IMR-90 (cell line): ENCODE results near the gene ZNF169. TPM values are rescaled to one million over a fixed set of nuclear protein-coding genes. Genes with fewer than 3 reads are reported as not detected.

Experiments
- polyA plus RNA-seq, 3 experiments: library from polyadenylated mRNA; depleted of rRNA; stranded (reverse); fragments of >200 nt; gene quantifications; 2 replicates each; pipeline ENCODE4 v1.2.3, GENCODE V29; 2012; ENCODE audit warnings: low replicate concordance in 1 of 3
- total RNA-seq: library from RNA; depleted of rRNA; stranded (reverse); fragments of >200 nt; gene quantifications from 2 replicates; pipeline ENCODE4 v1.2.3, GENCODE V29; 2012; rRNA removed

ZNF169 gene
- total and polyA plus RNA-seq, 2 of the 4 experiments (the other 2 are of a cell fraction) = 2.7 to 3.2 TPM

Other genes with a start within 250 kb of the ZNF169 start
- 6.1 TPM in 2 replicates for gene PTPDC1, start 174.8 kb upstream of the ZNF169 start, total RNA-seq
- gene PTPDC1, start 174.8 kb upstream of the ZNF169 start, polyA plus RNA-seq (2012; rRNA removed) = 3.3 and 3.9 TPM in 2 replicates
- not detected in 2 replicates for gene NUTM2F, start 69.3 kb downstream of the ZNF169 start, total RNA-seq
- not detected in 2 replicates for gene NUTM2F, start 69.3 kb downstream of the ZNF169 start, polyA plus RNA-seq (2012; rRNA removed)